Ascending aorta (tissue), 2 donors: ENCODE data around the gene PPP2R2D. TPM values are rescaled to one million over a fixed set of nuclear protein-coding genes. Genes with fewer than 3 reads are reported as not detected.
"Not testable (repeated sequence)": the region's sequence is repeated elsewhere in the genome, so short reads cannot be mapped to it uniquely, and the experiment has no call there.

ENCODE experiments used
- DNase-seq, 2 donors: peaks; one replicate each; pipeline ENCODE4 v3.0.0-alpha.2; 2019; ENCODE audit warnings: low spot score in 2 of 2
- H3K27ac ChIP-seq, 2 donors: fragments of 200-600 bp; sonication (generic); one replicate each; pipeline ENCODE4 v1.5.1; 2016 to 2017; ENCODE audit warnings: mild to moderate bottlenecking in 1 of 2
- H3K27me3 ChIP-seq: fragments of 200-600 bp; sonication (generic); one replicate; pipeline ENCODE4 v1.5.1; 2017
- H3K36me3 ChIP-seq, 2 donors: fragments of 200-600 bp; sonication (generic); one replicate each; pipeline ENCODE4 v1.5.1; 2016
- H3K4me1 ChIP-seq, 2 donors: fragments of 200-600 bp; sonication (generic); one replicate each; pipeline ENCODE4 v1.5.1; 2016 to 2017; ENCODE audit warnings: mild to moderate bottlenecking in 1 of 2
- H3K4me3 ChIP-seq, 2 donors: fragments of 200-600 bp; sonication (generic); one replicate each; pipeline ENCODE4 v1.5.1; 2016 to 2017; ENCODE audit warnings: mild to moderate bottlenecking in 1 of 2
- H3K9me3 ChIP-seq, 2 donors: fragments of 200-600 bp; sonication (generic); one replicate each; pipeline ENCODE4 v1.5.1; 2016
- CTCF ChIP-seq, 3 experiments: fragments of 200-600 bp in 2 of 3; fragments of 450-650 bp in 1 of 3; sonication (generic) in 2 of 3; IDR thresholded peaks; one replicate each; pipeline ENCODE4 v1.5.1; 2016 to 2019; ENCODE audit warnings: antibody characterized with exemption in 3 of 3, mild to moderate bottlenecking in 1 of 3, moderate library complexity in 1 of 3
- intact Hi-C: fragments of 100-400 bp; cut with DNase I; formaldehyde crosslinking; loops from one replicate; pipeline ENCODE4 v1.15.1; 2023
- total RNA-seq: library from RNA; depleted of rRNA; stranded (reverse); fragments of >200 nt; gene quantifications from one replicate; pipeline ENCODE4 v1.1.0, GENCODE V29; 2016

The PPP2R2D gene
- total RNA-seq, 1 donor from 2014 or later, result 11.8 TPM

- TF ChIP-seq CTCF (IDR thresholded peaks at IDR 0.05), result no peak
- Histone ChIP-seq H3K36me3 (no peaks in the 10 kb centered on the region), H3K4me3 (no peak overlapping the region), H3K27me3 (no peaks in the 10 kb centered on the region), H3K27ac (no peak overlapping the region), H3K4me1 (no peaks in the 10 kb centered on the region), H3K9me3 (no peaks in the 10 kb centered on the region)
- intact Hi-C loops, result no loop called here
- no peak for DNase-seq
Measured at GRCh38 chr10:131882151-131882550, 18.7 kb upstream of the PPP2R2D start.

GRCh38 chr10:131882590-131883451, 18.0 kb upstream of the PPP2R2D start:
- Histone ChIP-seq H3K9me3 (no peaks in the 10 kb centered on the region), H3K4me3 (no peak overlapping the region), H3K27me3 (no peaks in the 10 kb centered on the region), H3K27ac (no peak overlapping the region), H3K36me3 (no peaks in the 10 kb centered on the region), H3K4me1 (no peaks in the 10 kb centered on the region)
- intact Hi-C loops, result no loop called here
- DNase-seq, result no peak
- TF ChIP-seq CTCF (IDR thresholded peaks at IDR 0.05), result no peak

- H3K27ac ChIP-seq, intact Hi-C loops, H3K4me1 ChIP-seq, H3K36me3 ChIP-seq, H3K4me3 ChIP-seq, H3K27me3 ChIP-seq, DNase-seq, H3K9me3 ChIP-seq: not testable (repeated sequence)
Measured at GRCh38 chr10:131883621-131884393, 17.0 kb upstream of the PPP2R2D start.

GRCh38 chr10:131885391-131886165, 15.2 kb upstream of the PPP2R2D start:
- Histone ChIP-seq H3K9me3 (no peaks in the 10 kb centered on the region), H3K36me3 (no peaks in the 10 kb centered on the region), H3K27me3 (no peaks in the 10 kb centered on the region), H3K27ac (no peak overlapping the region), H3K4me1 (no peaks in the 10 kb centered on the region), H3K4me3 (no peak overlapping the region)
- peak; percentile 88 to 97 (median 90) for TF ChIP-seq CTCF (IDR thresholded peaks at IDR 0.05)
- intact Hi-C loops, result loop anchor here (1.0 to 5.0 kb wide), 2 partner anchors 138 to 257 kb away; no protein-coding TSS in a partner anchor
- peak in 1 of 2 donors; percentile 84 for DNase-seq

GRCh38 chr10:131886237-131886636, 14.6 kb upstream of the PPP2R2D start:
- Histone ChIP-seq H3K9me3 (no peaks in the 10 kb centered on the region), H3K27ac (no peak overlapping the region), H3K4me1 (no peaks in the 10 kb centered on the region), H3K4me3 (no peak overlapping the region), H3K27me3 (no peaks in the 10 kb centered on the region), H3K36me3 (no peaks in the 10 kb centered on the region)
- no peak for DNase-seq
- intact Hi-C loops, result loop anchor here (5.0 kb wide), 1 partner anchor 256 kb away; no protein-coding TSS in a partner anchor
- TF ChIP-seq CTCF (IDR thresholded peaks at IDR 0.05), result no peak
